H9 (cell line): ENCODE results near the gene LKAAEAR1. TPM values are rescaled to one million over a fixed set of nuclear protein-coding genes. Genes with fewer than 3 reads are reported as not detected.

Source experiments
- DNase-seq: peaks from one replicate; pipeline ENCODE4 v3.0.0-alpha.2; 2017
- H2AFZ ChIP-seq: one replicate; pipeline ENCODE4 v1.6.1; 2013; ENCODE audit warnings: mild to moderate bottlenecking, low read length, control low read depth, moderate library complexity
- H2AK5ac ChIP-seq: 2 replicates; pipeline ENCODE4 v1.6.1; 2013; ENCODE audit warnings: low read length, control low read depth, mixed read lengths; ENCODE audit not compliant: insufficient read length
- H2BK120ac ChIP-seq: one replicate; pipeline ENCODE4 v1.6.1; 2013; ENCODE audit warnings: low read depth, mild to moderate bottlenecking, low read length, control low read depth, inconsistent platforms; ENCODE audit not compliant: poor library complexity, severe bottlenecking
- H2BK12ac ChIP-seq: 2 replicates; pipeline ENCODE4 v1.6.1; 2013; ENCODE audit warnings: low read length, control low read depth, mixed read lengths, low read depth; ENCODE audit not compliant: insufficient read length
- H2BK15ac ChIP-seq: 2 replicates; pipeline ENCODE4 v1.6.1; 2013; ENCODE audit warnings: low read depth, low read length, control low read depth
- H2BK20ac ChIP-seq: one replicate; pipeline ENCODE4 v1.6.1; 2013; ENCODE audit warnings: low read depth, mild to moderate bottlenecking, low read length, control low read depth, inconsistent platforms; ENCODE audit not compliant: poor library complexity, severe bottlenecking
- H2BK5ac ChIP-seq: 2 replicates; pipeline ENCODE4 v1.6.1; 2013; ENCODE audit warnings: low read length, control low read depth, mixed read lengths; ENCODE audit not compliant: insufficient read length
- H3K14ac ChIP-seq: 2 replicates; pipeline ENCODE4 v1.6.1; 2013; ENCODE audit warnings: low read length, control low read depth; ENCODE audit not compliant: insufficient read depth
- H3K18ac ChIP-seq: 2 replicates; pipeline ENCODE4 v1.6.1; 2013; ENCODE audit warnings: low read depth, mild to moderate bottlenecking, mixed read lengths, low read length, control low read depth; ENCODE audit not compliant: insufficient read length
- H3K23ac ChIP-seq: 2 replicates; pipeline ENCODE4 v1.6.1; 2013; ENCODE audit warnings: low read length, control low read depth, mixed read lengths, low read depth; ENCODE audit not compliant: insufficient read length
- H3K23me2 ChIP-seq: 2 replicates; pipeline ENCODE4 v1.6.1; 2013; ENCODE audit warnings: low read depth, mild to moderate bottlenecking, mixed read lengths, low read length, control low read depth; ENCODE audit not compliant: insufficient read length, poor library complexity, severe bottlenecking
- H3K27ac ChIP-seq: 2 replicates; pipeline ENCODE4 v1.5.1; 2013; ENCODE audit warnings: low read length, control low read depth, mixed read lengths, low read depth; ENCODE audit not compliant: insufficient read length
- H3K27me3 ChIP-seq: 2 replicates; pipeline ENCODE4 v1.6.1; 2013; ENCODE audit warnings: low read length, control low read depth, inconsistent platforms; ENCODE audit not compliant: insufficient read depth
- H3K4ac ChIP-seq: 2 replicates; pipeline ENCODE4 v1.6.1; 2013; ENCODE audit warnings: low read depth, mild to moderate bottlenecking, control low read depth, inconsistent platforms, low read length, moderate library complexity
- H3K4me1 ChIP-seq: 2 replicates; pipeline ENCODE4 v1.6.1; 2013; ENCODE audit warnings: low read length, control low read depth, inconsistent platforms; ENCODE audit not compliant: insufficient read depth
- H3K4me2 ChIP-seq: 2 replicates; pipeline ENCODE4 v1.6.1; 2013; ENCODE audit warnings: low read length, control low read depth, mixed read lengths; ENCODE audit not compliant: insufficient read length, insufficient read depth
- H3K56ac ChIP-seq: 2 replicates; pipeline ENCODE4 v1.6.1; 2013; ENCODE audit warnings: low read depth, mild to moderate bottlenecking, mixed read lengths, low read length, control low read depth; ENCODE audit not compliant: insufficient read length
- H3K79me1 ChIP-seq: 2 replicates; pipeline ENCODE4 v1.6.1; 2013; ENCODE audit warnings: low read depth, mild to moderate bottlenecking, moderate library complexity, low read length, control low read depth, inconsistent platforms; ENCODE audit not compliant: insufficient read depth, poor library complexity, severe bottlenecking
- H3K79me2 ChIP-seq: 2 replicates; pipeline ENCODE4 v1.6.1; 2013; ENCODE audit warnings: low read length, control low read depth, inconsistent platforms; ENCODE audit not compliant: insufficient read depth
- H3K9ac ChIP-seq: 2 replicates; pipeline ENCODE4 v1.6.1; 2013; ENCODE audit warnings: low read length, control low read depth, mixed read lengths; ENCODE audit not compliant: insufficient read length; ENCODE audit errors: extremely low read depth
- H3K9me3 ChIP-seq: one replicate; pipeline ENCODE4 v1.6.1; 2013; ENCODE audit warnings: low read depth, low read length, inconsistent platforms; ENCODE audit not compliant: control insufficient read depth
- H3T11ph ChIP-seq: one replicate; pipeline ENCODE4 v1.6.1; 2013; ENCODE audit warnings: mild to moderate bottlenecking, low read length, control low read depth, inconsistent platforms
- H4K20me1 ChIP-seq: one replicate; pipeline ENCODE4 v1.6.1; 2013; ENCODE audit not compliant: control insufficient read depth, insufficient read length, insufficient read depth
- H4K5ac ChIP-seq: 2 replicates; pipeline ENCODE4 v1.6.1; 2013; ENCODE audit warnings: low read depth, mild to moderate bottlenecking, mixed read lengths, low read length, control low read depth; ENCODE audit not compliant: insufficient read length
- H4K8ac ChIP-seq: replicated peaks from 2 replicates; pipeline ENCODE4 v1.6.1; 2013; ENCODE audit warnings: low read length, control low read depth, mixed read lengths, low read depth; ENCODE audit not compliant: insufficient read length
- H4K91ac ChIP-seq: 2 replicates; pipeline ENCODE4 v1.6.1; 2013; ENCODE audit warnings: low read depth, mild to moderate bottlenecking, moderate library complexity, mixed read lengths, low read length, control low read depth; ENCODE audit not compliant: insufficient read length
- H3K27ac Mint-ChIP-seq, 3 experiments: 2 replicates in 2 of 3; 3 replicates in 1 of 3; pipeline ENCODE4 v1.8.0; 2020 to 2021; ENCODE audit warnings: mixed read lengths in 3 of 3, mild to moderate bottlenecking in 1 of 3, moderate library complexity in 1 of 3
- H3K27me3 Mint-ChIP-seq: 2 replicates; pipeline ENCODE4 v1.8.0; 2021; ENCODE audit warnings: low read depth, mild to moderate bottlenecking, moderate library complexity, mixed read lengths
- H3K36me3 Mint-ChIP-seq, 3 experiments: 2 replicates in 2 of 3; 3 replicates in 1 of 3; pipeline ENCODE4 v1.8.0; 2020 to 2021; ENCODE audit warnings: low read depth in 3 of 3, mixed read lengths in 3 of 3; ENCODE audit not compliant: insufficient read depth in 1 of 3
- H3K4me1 Mint-ChIP-seq, 2 experiments: 2 replicates each; pipeline ENCODE4 v1.8.0; 2020; ENCODE audit warnings: mixed read lengths in 2 of 2
- H3K4me3 Mint-ChIP-seq, 2 experiments: 2 replicates in 1 of 2; 3 replicates in 1 of 2; pipeline ENCODE4 v1.8.0; 2020 to 2021; ENCODE audit warnings: mild to moderate bottlenecking in 2 of 2, mixed read lengths in 2 of 2, moderate library complexity in 1 of 2
- H3K9me3 Mint-ChIP-seq, 2 experiments: 2 replicates in 1 of 2; 3 replicates in 1 of 2; pipeline ENCODE4 v1.8.0; 2020; ENCODE audit warnings: mild to moderate bottlenecking in 2 of 2, mixed read lengths in 2 of 2, moderate library complexity in 1 of 2
- CTCF ChIP-seq: fragments of 200-600 bp; sonication (generic); conservative IDR thresholded peaks from 3 replicates; pipeline ENCODE4 v1.8.0; 2021; ENCODE audit warnings: antibody characterized with exemption, mild to moderate bottlenecking
- WGBS: extraction: QIAGEN DNeasy Blood & Tissue Kit; methylation state at CpG from one replicate; pipeline ENCODE4 v1.1.7; 2013; ENCODE audit warnings: missing lambda C conversion rate, low lambda C conversion rate, mixed read lengths; ENCODE audit not compliant: insufficient read length; ENCODE audit errors: extremely low coverage; 5-methylcytosine and 5-hydroxymethylcytosine counted together
- total RNA-seq: library from RNA; stranded (reverse); gene quantifications from 2 replicates; pipeline ENCODE4 v1.2.1, GENCODE V29; 2021

LKAAEAR1 gene
- total RNA-seq, 1 experiment from 2014 or later: 0.39 TPM

- no peak overlapping the region for H3K4ac ChIP-seq
- DNase-seq: no peak
- no peak overlapping the region for H2BK5ac ChIP-seq
- no peak overlapping the region for H3K4me2 ChIP-seq
- H3K27me3 ChIP-seq: no peaks in the 10 kb centered on the region
- H3K79me1 ChIP-seq: no peaks in the 10 kb centered on the region
- Mint-ChIP-seq H3K4me3 (no peak overlapping the region), H3K9me3 (no peaks in the 10 kb centered on the region), H3K4me1 (peaks cover 21 to 34% of the 10 kb centered on the region in 2 experiments), H3K36me3 (peaks cover 0 to 3% (median 0%) of the 10 kb centered on the region in 3 experiments; a peak in 4 of 7 replicates), H3K27ac (peak overlapping the region in 1 of 3 experiments; percentile 63; a peak in 1 of 7 replicates), H3K27me3 (peaks cover 1% of the 10 kb centered on the region)
- no peak overlapping the region for H3K9ac ChIP-seq
- peaks cover 2% of the 10 kb centered on the region for H3K23me2 ChIP-seq
- no peak for TF ChIP-seq CTCF
- H2BK12ac ChIP-seq: no peak overlapping the region
- no CpG with 5 or more reads among the region's 12 CpGs for WGBS
- H3K18ac ChIP-seq: no peak overlapping the region
- H2AFZ ChIP-seq: no peak overlapping the region
- no peak overlapping the region for H3K14ac ChIP-seq
- no peak overlapping the region for H3T11ph ChIP-seq
- H3K23ac ChIP-seq: no peak overlapping the region
- no peaks in the 10 kb centered on the region for H3K9me3 ChIP-seq
- no peak overlapping the region for H3K27ac ChIP-seq
- H2BK15ac ChIP-seq: no peak overlapping the region
- H3K4me1 ChIP-seq: peaks cover 1% of the 10 kb centered on the region; the same call in 1 of the 2 replicates
- no peaks in the 10 kb centered on the region for H4K20me1 ChIP-seq
- H2AK5ac ChIP-seq: no peak overlapping the region
- no peak overlapping the region for H3K56ac ChIP-seq
- no peak overlapping the region for H2BK120ac ChIP-seq
- no peak overlapping the region for H4K5ac ChIP-seq
- no peak overlapping the region for H2BK20ac ChIP-seq
- no peaks in the 10 kb centered on the region for H3K79me2 ChIP-seq
- no peak overlapping the region for H4K91ac ChIP-seq
- no peak overlapping the region for H4K8ac ChIP-seq
Measured at GRCh38 chr20:64068386-64069208, 15.6 kb downstream of the LKAAEAR1 start.
